ENCODE results near the gene OR3A3.
"Not testable (repeated sequence)": the region's sequence is repeated elsewhere in the genome, so short reads cannot be mapped to it uniquely, and the experiment has no call there.

Gene OR3A3

GRCh38 chr17:3411070-3411469 lies at the start of gene OR3A3:
OR3A3 (plus strand) TSS chr17:3411370.
- ATAC-seq (no peak), DNase-seq (no peak)

- not testable (repeated sequence) for ATAC-seq, DNase-seq
Measured at GRCh38 chr17:3371167-3371566, 40.0 kb upstream of the OR3A3 start.

GRCh38 chr17:3378321-3378720 lies 32.8 kb upstream of the OR3A3 start:
- ATAC-seq (no peak), DNase-seq (no peak)

GRCh38 chr17:3381957-3382356 lies 29.2 kb upstream of the OR3A3 start:
- DNase-seq: no peak
- ATAC-seq: no peak

- peak; percentile 98 for ATAC-seq
- DNase-seq: peak; percentile 39
Measured at GRCh38 chr17:3385869-3386816, 25.0 kb upstream of the OR3A3 start, which contains the start of gene OR3A2. OR3A2 (minus strand) TSS chr17:3386308.

- ATAC-seq (no peak), DNase-seq (no peak)
Measured at GRCh38 chr17:3389791-3390190, 21.4 kb upstream of the OR3A3 start.

GRCh38 chr17:3397801-3398200 lies 13.4 kb upstream of the OR3A3 start:
- not testable (repeated sequence) for ATAC-seq
- DNase-seq: peak; percentile 6

GRCh38 chr17:3398310-3398709 lies 12.9 kb upstream of the OR3A3 start, which contains the start of gene OR1E1:
OR1E1 (minus strand) TSS chr17:3398410; CDS start chr17:3398410, 0 bp downstream.
- ATAC-seq: no peak
- DNase-seq: no peak

- DNase-seq (no peak), ATAC-seq (no peak)
Measured at GRCh38 chr17:3400055-3400454, 11.1 kb upstream of the OR3A3 start.

- ATAC-seq (no peak), DNase-seq (no peak)
Measured at GRCh38 chr17:3401786-3402185, 9.4 kb upstream of the OR3A3 start.

GRCh38 chr17:3403856-3404255 lies 7.3 kb upstream of the OR3A3 start:
- not testable (repeated sequence) for DNase-seq, ATAC-seq

GRCh38 chr17:3412216-3412615 lies 1.0 kb downstream of the OR3A3 start:
- not testable (repeated sequence) for DNase-seq, ATAC-seq

- ATAC-seq (no peak), DNase-seq (no peak)
Measured at GRCh38 chr17:3415610-3416009, 4.4 kb downstream of the OR3A3 start.

- ATAC-seq (no peak), DNase-seq (no peak)
Measured at GRCh38 chr17:3418222-3418621, 7.1 kb downstream of the OR3A3 start.

GRCh38 chr17:3433215-3433614 lies 22.0 kb downstream of the OR3A3 start:
- peak; percentile 16 for DNase-seq
- ATAC-seq: not testable (repeated sequence)

- no peak for DNase-seq
- ATAC-seq: no peak
Measured at GRCh38 chr17:3433741-3434140, 22.6 kb downstream of the OR3A3 start, which contains the start of gene OR1E2. OR1E2 (minus strand) TSS chr17:3433841; CDS start chr17:3433841, 0 bp downstream.

- DNase-seq (no peak), ATAC-seq (no peak)
Measured at GRCh38 chr17:3438368-3438767, 27.2 kb downstream of the OR3A3 start.

- no peak for DNase-seq
- no peak for ATAC-seq
Measured at GRCh38 chr17:3440451-3440850, 29.3 kb downstream of the OR3A3 start.

GRCh38 chr17:3447625-3448024 lies 36.5 kb downstream of the OR3A3 start:
- DNase-seq: no peak
- no peak for ATAC-seq

GRCh38 chr17:3448059-3448665 lies 37.0 kb downstream of the OR3A3 start:
- ATAC-seq (no peak), DNase-seq (no peak)

- ATAC-seq, DNase-seq: not testable (repeated sequence)
Measured at GRCh38 chr17:3466355-3466754, 55.2 kb downstream of the OR3A3 start.

- no peak for DNase-seq
- ATAC-seq: no peak
Measured at GRCh38 chr17:3469529-3469928, 58.4 kb downstream of the OR3A3 start.

GRCh38 chr17:3471599-3471998 lies 60.4 kb downstream of the OR3A3 start, which contains the start of gene SPATA22:
SPATA22 (minus strand) TSS chr17:3471819; CDS start chr17:3469325, 2,494 bp downstream.
- DNase-seq: no peak
- no peak for ATAC-seq

Measured in stimulated activated naive CD8-positive, alpha-beta T cell treated with anti-CD3 and anti-CD28 coated beads, Interleukin-15, Interleukin-2, amounts not matched to agents 100 U/mL and 50 U/mL, for 24 hours (primary cell).